HepG2 (cell line): ENCODE data around the gene PIGZ. TPM values are rescaled to one million over a fixed set of nuclear protein-coding genes. Genes with fewer than 3 reads are reported as not detected.

Experiments
- ATRX ChIP-seq: sonication (generic); formaldehyde crosslinking; IDR thresholded peaks from 2 replicates; pipeline ENCODE4 v1.4.0; 2020; ENCODE audit warnings: missing genetic modification reagents, borderline replicate concordance
- FOXA3 ChIP-seq: IDR thresholded peaks from 2 replicates; pipeline ENCODE4 v1.6.1; 2016; ENCODE audit warnings: missing genetic modification reagents, missing compliant biosample characterization
- HHEX ChIP-seq: IDR thresholded peaks from 2 replicates; pipeline ENCODE4 v1.6.1; 2016; ENCODE audit warnings: control low read depth
- HNF4A ChIP-seq: sonication (generic); formaldehyde crosslinking; IDR thresholded peaks from 2 replicates; pipeline ENCODE4 v1.4.0; 2020; ENCODE audit warnings: missing genetic modification reagents
- KLF16 ChIP-seq, 2 experiments: sonication (generic) in 1 of 2; formaldehyde crosslinking in 1 of 2; IDR thresholded peaks; 2 replicates each; pipeline versions ENCODE4 v1.6.1 to v1.8.0; 2016 to 2023; ENCODE audit warnings: missing genetic modification reagents in 2 of 2, missing compliant biosample characterization in 1 of 2
- SP5 ChIP-seq: IDR thresholded peaks from 2 replicates; pipeline ENCODE4 v1.6.1; 2016; ENCODE audit warnings: low read depth, borderline replicate concordance
- TARDBP ChIP-seq: sonication (generic); formaldehyde crosslinking; IDR thresholded peaks from 2 replicates; pipeline ENCODE4 v1.8.0; 2022; ENCODE audit warnings: mild to moderate bottlenecking, missing genetic modification reagents
- ZBTB3 ChIP-seq: sonication (generic); formaldehyde crosslinking; IDR thresholded peaks from 2 replicates; pipeline ENCODE4 v1.4.0; 2020; ENCODE audit warnings: low read depth, mild to moderate bottlenecking, moderate library complexity, missing genetic modification reagents, borderline replicate concordance
- ZC3H13 ChIP-seq: sonication (generic); formaldehyde crosslinking; IDR thresholded peaks from 2 replicates; pipeline ENCODE4 v1.8.1; 2023; ENCODE audit warnings: mild to moderate bottlenecking, missing genetic modification reagents, moderate library complexity
- ZNF44 ChIP-seq: sonication (generic); formaldehyde crosslinking; IDR thresholded peaks from 2 replicates; pipeline ENCODE4 v1.5.1; 2020; ENCODE audit warnings: mild to moderate bottlenecking, missing genetic modification reagents
- ZNF644 ChIP-seq: IDR thresholded peaks from 2 replicates; pipeline ENCODE4 v1.6.1; 2016; ENCODE audit warnings: low read depth
- ZNF747 ChIP-seq: sonication (generic); formaldehyde crosslinking; IDR thresholded peaks from 2 replicates; pipeline ENCODE4 v1.8.1; 2023; ENCODE audit warnings: missing genetic modification reagents, mild to moderate bottlenecking, borderline replicate concordance
- polyA plus RNA-seq, 8 experiments: library from polyadenylated mRNA; depleted of rRNA in 3 of 8; stranded (reverse) in 7 of 8; unstranded in 1 of 8; fragments of >200 nt; fragmentation: Illumina TruSeq in 4 of 8; extraction: Trizol in 4 of 8; gene quantifications; 2 replicates each; pipeline versions ENCODE4 v1.2.1 to v1.2.3, GENCODE V29; 2011 to 2016; ENCODE audit warnings: low read depth in 4 of 8, missing spikeins in 1 of 8, mixed read lengths in 1 of 8; ENCODE audit not compliant: insufficient read depth in 1 of 8
- total RNA-seq, 5 experiments: library from RNA; depleted of rRNA; stranded (reverse); fragments of >200 nt; fragmentation: Illumina TruSeq; extraction: Trizol; gene quantifications; 2 replicates each; pipeline ENCODE4 v1.2.3, GENCODE V29; 2016; ENCODE audit warnings: low read depth in 1 of 5
- TF ChIP-seq, protein P1 (sequence below): sonication (generic); formaldehyde crosslinking; IDR thresholded peaks from 2 replicates; pipeline ENCODE4 v1.8.0; 2022; ENCODE audit warnings: missing genetic modification reagents, low read depth, mild to moderate bottlenecking, borderline replicate concordance
- TF ChIP-seq, protein P2 (sequence below): IDR thresholded peaks from 2 replicates; pipeline ENCODE4 v1.6.1; 2016; ENCODE audit warnings: missing genetic modification reagents, missing compliant biosample characterization
- TF ChIP-seq, protein P3 (sequence below): sonication (generic); formaldehyde crosslinking; IDR thresholded peaks from 2 replicates; pipeline ENCODE4 v1.9.0; 2022; ENCODE audit warnings: missing genetic modification reagents, mild to moderate bottlenecking, borderline replicate concordance
- TF ChIP-seq, protein P4 (sequence below): sonication (generic); formaldehyde crosslinking; IDR thresholded peaks from 2 replicates; pipeline ENCODE4 v1.4.0; 2020; ENCODE audit warnings: missing genetic modification reagents
- TF ChIP-seq, protein P5 (sequence below): sonication (generic); formaldehyde crosslinking; IDR thresholded peaks from 2 replicates; pipeline ENCODE4 v1.4.0; 2020; ENCODE audit warnings: low read depth, missing genetic modification reagents
- TF ChIP-seq, protein P6 (sequence below): sonication (generic); formaldehyde crosslinking; conservative IDR thresholded peaks from 2 replicates; pipeline ENCODE4 v1.4.0; 2020; ENCODE audit warnings: missing genetic modification reagents

Gene PIGZ
- total and polyA plus RNA-seq, 2 of the 13 experiments (the other 11 are each of a cell fraction or from before 2014, with no cell fraction given) = 4.7 to 60.5 TPM

DNA sequence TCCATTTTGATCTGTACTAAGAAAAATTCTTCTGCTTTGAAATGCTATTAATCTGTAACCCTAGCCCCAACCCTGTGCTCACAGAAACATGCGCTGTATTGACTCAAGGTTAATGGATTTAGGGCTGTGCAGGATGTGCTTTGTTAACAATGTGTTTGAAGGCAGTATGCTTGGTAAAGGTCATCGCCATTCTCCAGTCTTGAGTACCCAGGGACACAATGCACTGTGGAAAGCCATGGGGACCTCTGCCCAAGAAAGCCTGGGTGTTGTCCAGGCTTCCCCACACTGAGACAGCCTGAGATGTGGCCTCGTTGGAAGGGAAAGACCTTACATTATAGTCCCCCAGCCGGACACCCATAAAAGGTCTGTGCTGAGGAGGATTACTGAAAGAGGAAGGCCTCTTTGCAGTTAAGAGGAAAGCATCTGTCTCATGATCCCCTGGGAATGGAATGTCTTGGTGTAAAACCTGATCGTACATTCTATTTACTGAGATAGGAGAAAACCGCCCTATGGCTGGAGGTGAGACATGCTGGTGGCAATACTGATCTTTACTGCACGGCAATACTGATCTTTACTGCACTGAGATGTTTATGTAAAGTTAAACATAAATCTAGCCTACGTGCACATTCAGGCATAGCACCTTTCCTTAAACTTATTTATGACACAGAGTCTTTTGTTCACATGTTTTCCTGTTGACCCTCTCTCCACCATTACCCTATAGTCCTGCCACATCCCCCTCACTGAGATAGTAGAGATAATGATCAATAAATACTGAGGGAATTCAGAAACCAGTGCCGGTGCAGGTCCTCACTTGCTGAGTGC is 6.3 kb downstream of the PIGZ start (continued):
- TF ChIP-seq HNF4A (CRISPR knock-in tag) (peak; percentile 39; the same call in 1 of the 2 replicates), ZC3H13 (peak; percentile 82), HHEX (CRISPR knock-in tag) (peak; percentile 77; the same call in 1 of the 2 replicates), TARDBP (CRISPR knock-in tag) (peak; percentile 67), ATRX (CRISPR knock-in tag) (no peak), FOXA3 (CRISPR knock-in tag) (peak; percentile 92), KLF16 (CRISPR knock-in tag; IDR thresholded peaks at IDR 0.05) (peak in 1 of 2 experiments; percentile 42; a peak in 2 of 4 replicates), ZNF644 (CRISPR knock-in tag) (peak; percentile 87), ZBTB3 (CRISPR knock-in tag) (0 out of 2 replicates have a peak, but pooled peaks have one; percentile 54), SP5 (CRISPR knock-in tag) (peak; percentile 71), ZNF44 (CRISPR knock-in tag) (no peak), ZNF747 (peak; percentile 54; the same call in 1 of the 2 replicates)
- TF ChIP-seq, protein P1, sequence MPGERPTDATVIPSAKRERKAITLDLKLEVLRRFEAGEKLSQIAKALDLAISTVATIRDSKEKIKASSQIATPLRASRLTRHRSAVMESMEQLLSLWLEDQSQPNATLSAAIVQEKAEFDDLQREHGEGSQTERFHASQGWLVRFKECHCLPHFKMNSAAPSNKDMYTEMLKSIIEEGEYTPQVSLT (CRISPR knock-in tag) = 0 out of 2 replicates have a peak, but pooled peaks have one; percentile 74
- TF ChIP-seq, protein P2, sequence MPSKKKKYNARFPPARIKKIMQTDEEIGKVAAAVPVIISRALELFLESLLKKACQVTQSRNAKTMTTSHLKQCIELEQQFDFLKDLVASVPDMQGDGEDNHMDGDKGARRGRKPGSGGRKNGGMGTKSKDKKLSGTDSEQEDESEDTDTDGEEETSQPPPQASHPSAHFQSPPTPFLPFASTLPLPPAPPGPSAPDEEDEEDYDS = peak; percentile 91
- TF ChIP-seq, protein P3, sequence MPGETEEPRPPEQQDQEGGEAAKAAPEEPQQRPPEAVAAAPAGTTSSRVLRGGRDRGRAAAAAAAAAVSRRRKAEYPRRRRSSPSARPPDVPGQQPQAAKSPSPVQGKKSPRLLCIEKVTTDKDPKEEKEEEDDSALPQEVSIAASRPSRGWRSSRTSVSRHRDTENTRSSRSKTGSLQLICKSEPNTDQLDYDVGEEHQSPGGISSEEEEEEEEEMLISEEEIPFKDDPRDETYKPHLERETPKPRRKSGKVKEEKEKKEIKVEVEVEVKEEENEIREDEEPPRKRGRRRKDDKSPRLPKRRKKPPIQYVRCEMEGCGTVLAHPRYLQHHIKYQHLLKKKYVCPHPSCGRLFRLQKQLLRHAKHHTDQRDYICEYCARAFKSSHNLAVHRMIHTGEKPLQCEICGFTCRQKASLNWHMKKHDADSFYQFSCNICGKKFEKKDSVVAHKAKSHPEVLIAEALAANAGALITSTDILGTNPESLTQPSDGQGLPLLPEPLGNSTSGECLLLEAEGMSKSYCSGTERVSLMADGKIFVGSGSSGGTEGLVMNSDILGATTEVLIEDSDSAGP (CRISPR knock-in tag) = peak; percentile 57
- TF ChIP-seq, protein P4, sequence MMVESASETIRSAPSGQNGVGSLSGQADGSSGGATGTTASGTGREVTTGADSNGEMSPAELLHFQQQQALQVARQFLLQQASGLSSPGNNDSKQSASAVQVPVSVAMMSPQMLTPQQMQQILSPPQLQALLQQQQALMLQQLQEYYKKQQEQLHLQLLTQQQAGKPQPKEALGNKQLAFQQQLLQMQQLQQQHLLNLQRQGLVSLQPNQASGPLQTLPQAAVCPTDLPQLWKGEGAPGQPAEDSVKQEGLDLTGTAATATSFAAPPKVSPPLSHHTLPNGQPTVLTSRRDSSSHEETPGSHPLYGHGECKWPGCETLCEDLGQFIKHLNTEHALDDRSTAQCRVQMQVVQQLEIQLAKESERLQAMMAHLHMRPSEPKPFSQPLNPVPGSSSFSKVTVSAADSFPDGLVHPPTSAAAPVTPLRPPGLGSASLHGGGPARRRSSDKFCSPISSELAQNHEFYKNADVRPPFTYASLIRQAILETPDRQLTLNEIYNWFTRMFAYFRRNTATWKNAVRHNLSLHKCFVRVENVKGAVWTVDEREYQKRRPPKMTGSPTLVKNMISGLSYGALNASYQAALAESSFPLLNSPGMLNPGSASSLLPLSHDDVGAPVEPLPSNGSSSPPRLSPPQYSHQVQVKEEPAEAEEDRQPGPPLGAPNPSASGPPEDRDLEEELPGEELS (CRISPR knock-in tag) = peak; percentile 87
- TF ChIP-seq, protein P5, sequence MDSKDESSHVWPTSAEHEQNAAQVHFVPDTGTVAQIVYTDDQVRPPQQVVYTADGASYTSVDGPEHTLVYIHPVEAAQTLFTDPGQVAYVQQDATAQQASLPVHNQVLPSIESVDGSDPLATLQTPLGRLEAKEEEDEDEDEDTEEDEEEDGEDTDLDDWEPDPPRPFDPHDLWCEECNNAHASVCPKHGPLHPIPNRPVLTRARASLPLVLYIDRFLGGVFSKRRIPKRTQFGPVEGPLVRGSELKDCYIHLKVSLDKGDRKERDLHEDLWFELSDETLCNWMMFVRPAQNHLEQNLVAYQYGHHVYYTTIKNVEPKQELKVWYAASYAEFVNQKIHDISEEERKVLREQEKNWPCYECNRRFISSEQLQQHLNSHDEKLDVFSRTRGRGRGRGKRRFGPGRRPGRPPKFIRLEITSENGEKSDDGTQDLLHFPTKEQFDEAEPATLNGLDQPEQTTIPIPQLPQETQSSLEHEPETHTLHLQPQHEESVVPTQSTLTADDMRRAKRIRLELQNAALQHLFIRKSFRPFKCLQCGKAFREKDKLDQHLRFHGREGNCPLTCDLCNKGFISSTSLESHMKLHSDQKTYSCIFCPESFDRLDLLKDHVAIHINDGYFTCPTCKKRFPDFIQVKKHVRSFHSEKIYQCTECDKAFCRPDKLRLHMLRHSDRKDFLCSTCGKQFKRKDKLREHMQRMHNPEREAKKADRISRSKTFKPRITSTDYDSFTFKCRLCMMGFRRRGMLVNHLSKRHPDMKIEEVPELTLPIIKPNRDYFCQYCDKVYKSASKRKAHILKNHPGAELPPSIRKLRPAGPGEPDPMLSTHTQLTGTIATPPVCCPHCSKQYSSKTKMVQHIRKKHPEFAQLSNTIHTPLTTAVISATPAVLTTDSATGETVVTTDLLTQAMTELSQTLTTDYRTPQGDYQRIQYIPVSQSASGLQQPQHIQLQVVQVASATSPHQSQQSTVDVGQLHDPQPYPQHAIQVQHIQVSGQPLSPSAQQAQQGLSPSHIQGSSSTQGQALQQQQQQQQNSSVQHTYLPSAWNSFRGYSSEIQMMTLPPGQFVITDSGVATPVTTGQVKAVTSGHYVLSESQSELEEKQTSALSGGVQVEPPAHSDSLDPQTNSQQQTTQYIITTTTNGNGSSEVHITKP (CRISPR knock-in tag) = 0 out of 2 replicates have a peak, but pooled peaks have one; percentile 45
- TF ChIP-seq, protein P6, sequence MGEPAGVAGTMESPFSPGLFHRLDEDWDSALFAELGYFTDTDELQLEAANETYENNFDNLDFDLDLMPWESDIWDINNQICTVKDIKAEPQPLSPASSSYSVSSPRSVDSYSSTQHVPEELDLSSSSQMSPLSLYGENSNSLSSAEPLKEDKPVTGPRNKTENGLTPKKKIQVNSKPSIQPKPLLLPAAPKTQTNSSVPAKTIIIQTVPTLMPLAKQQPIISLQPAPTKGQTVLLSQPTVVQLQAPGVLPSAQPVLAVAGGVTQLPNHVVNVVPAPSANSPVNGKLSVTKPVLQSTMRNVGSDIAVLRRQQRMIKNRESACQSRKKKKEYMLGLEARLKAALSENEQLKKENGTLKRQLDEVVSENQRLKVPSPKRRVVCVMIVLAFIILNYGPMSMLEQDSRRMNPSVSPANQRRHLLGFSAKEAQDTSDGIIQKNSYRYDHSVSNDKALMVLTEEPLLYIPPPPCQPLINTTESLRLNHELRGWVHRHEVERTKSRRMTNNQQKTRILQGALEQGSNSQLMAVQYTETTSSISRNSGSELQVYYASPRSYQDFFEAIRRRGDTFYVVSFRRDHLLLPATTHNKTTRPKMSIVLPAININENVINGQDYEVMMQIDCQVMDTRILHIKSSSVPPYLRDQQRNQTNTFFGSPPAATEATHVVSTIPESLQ = no peak
